Measurements from ENCODE around the gene MAN2A1.

Gene MAN2A1

GRCh38 chr5:109908366-109908765 is 218.6 kb downstream of the MAN2A1 start:
- no peak for DNase-seq (ENCODE audit: low spot score)

- DNase-seq (ENCODE audit: low spot score), result no peak
Measured at GRCh38 chr5:109910874-109911273, 221.1 kb downstream of the MAN2A1 start.

DNA sequence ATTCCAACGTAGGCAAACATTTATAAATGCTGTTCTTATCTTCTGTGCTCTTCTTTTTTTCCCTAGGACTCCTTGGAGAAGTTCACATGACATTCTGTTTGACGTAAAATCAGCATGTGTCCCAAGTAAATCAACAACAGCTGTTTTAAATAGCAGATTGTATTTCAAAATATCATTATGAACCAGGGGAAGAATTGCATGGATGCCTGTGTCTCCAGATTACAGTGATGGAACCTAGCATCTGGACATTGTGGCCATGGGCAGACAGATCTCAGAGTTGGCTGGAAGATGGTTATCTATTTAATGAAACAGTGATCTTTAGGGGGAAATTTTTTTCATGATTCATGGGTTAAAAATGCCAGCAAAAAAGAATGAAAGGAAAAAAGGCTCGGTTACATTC is 222.0 kb downstream of the MAN2A1 start:
- DNase-seq (ENCODE audit: low spot score), result no peak

GRCh38 chr5:109914906-109915305 is 225.2 kb downstream of the MAN2A1 start:
- no peak for DNase-seq (ENCODE audit: low spot score)

GRCh38 chr5:109916481-109917153 is 226.9 kb downstream of the MAN2A1 start:
- DNase-seq (ENCODE audit: low spot score), result no peak
